ENCODE results near the gene USP21.

- TF ChIP-seq RAD21 (IDR thresholded peaks at IDR 0.05; ENCODE audit: low read depth) (no peak), YY1 (IDR thresholded peaks at IDR 0.05; ENCODE audit: low read depth) (no peak), EP300 (IDR thresholded peaks at IDR 0.05; ENCODE audit: borderline replicate concordance) (no peak), NFIC (IDR thresholded peaks at IDR 0.05) (no peak), CEBPB (IDR thresholded peaks at IDR 0.05) (no peak)
Measured at GRCh38 chr1:161200421-161200991, 41.2 kb downstream of the USP21 start.

Data from Ishikawa (cell line).